ENCODE data around the gene MTCL1. TPM values are rescaled to one million over a fixed set of nuclear protein-coding genes. Genes with fewer than 3 reads are reported as not detected.

The MTCL1 gene
- total and polyA plus RNA-seq, 2 experiments from 2014 or later: 10.6 to 19.7 TPM

GRCh38 chr18:8821083-8821465 is 115.7 kb downstream of the MTCL1 start:
- Histone ChIP-seq H3K27me3 (no peaks in the 10 kb centered on the region), H3K4me3 (no peak overlapping the region), H2AFZ (no peak overlapping the region), H3K27ac (no peak overlapping the region), H3K4me1 (ENCODE audit: insufficient read depth) (peaks cover 9% of the 10 kb centered on the region), H4K20me1 (ENCODE audit: insufficient read depth, poor library complexity, severe bottlenecking) (no peaks in the 10 kb centered on the region), H3K9me3 (ENCODE audit: low read depth) (no peaks in the 10 kb centered on the region), H3K4me2 (no peak overlapping the region), H3K36me3 (replicated peaks; ENCODE audit: insufficient read depth, low read depth) (no peaks in the 10 kb centered on the region), H3K79me2 (no peaks in the 10 kb centered on the region), H3K9me2 (replicated peaks; ENCODE audit: insufficient read depth) (no peaks in the 10 kb centered on the region)
- no peak for TF ChIP-seq EZH2 (IDR thresholded peaks at IDR 0.05; ENCODE audit: borderline replicate concordance)
- TF ChIP-seq EZH2phosphoT487 (IDR thresholded peaks at IDR 0.05; ENCODE audit: low read depth, severe bottlenecking, unreplicated experiment): no peak
- TF ChIP-seq CTCF (IDR thresholded peaks at IDR 0.05; ENCODE audit: poor library complexity): no peak
- no peak for DNase-seq (ENCODE audit: low spot score)
- WGBS (ENCODE audit: low lambda C conversion rate, missing lambda C conversion rate): 76% methylated on average over 3 of the region's 3 CpGs

DNA sequence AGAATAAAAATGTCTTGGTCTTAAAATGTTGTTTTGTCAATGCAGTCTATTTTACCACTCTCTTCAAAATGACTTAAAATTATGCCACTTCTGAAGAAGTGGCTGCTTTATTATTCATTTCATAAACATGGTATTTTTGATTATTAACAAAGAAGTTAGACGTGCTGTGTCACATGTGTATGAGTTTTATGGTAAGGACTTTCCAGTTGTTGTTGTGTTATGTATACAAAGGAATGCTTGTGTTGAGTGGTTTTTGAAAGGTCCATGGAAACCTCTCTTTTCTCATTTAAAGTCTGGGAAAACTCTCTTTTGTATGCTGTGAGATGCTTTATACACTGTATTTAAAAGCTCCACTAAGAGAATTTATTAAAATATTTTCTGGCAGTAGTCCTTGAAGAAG is 116.2 kb downstream of the MTCL1 start:
- Histone ChIP-seq H4K20me1 (ENCODE audit: insufficient read depth, poor library complexity, severe bottlenecking) (no peaks in the 10 kb centered on the region), H3K9me2 (replicated peaks; ENCODE audit: insufficient read depth) (no peaks in the 10 kb centered on the region), H3K36me3 (replicated peaks; ENCODE audit: insufficient read depth, low read depth) (no peaks in the 10 kb centered on the region), H3K4me1 (ENCODE audit: insufficient read depth) (peaks cover 5% of the 10 kb centered on the region), H3K4me3 (no peak overlapping the region), H3K79me2 (no peaks in the 10 kb centered on the region), H3K4me2 (no peak overlapping the region), H3K27me3 (no peaks in the 10 kb centered on the region), H2AFZ (no peak overlapping the region), H3K9me3 (ENCODE audit: low read depth) (no peaks in the 10 kb centered on the region), H3K27ac (no peak overlapping the region)
- TF ChIP-seq CTCF (IDR thresholded peaks at IDR 0.05; ENCODE audit: poor library complexity) (no peak), EZH2phosphoT487 (IDR thresholded peaks at IDR 0.05; ENCODE audit: low read depth, severe bottlenecking, unreplicated experiment) (no peak), EZH2 (IDR thresholded peaks at IDR 0.05; ENCODE audit: borderline replicate concordance) (no peak)
- DNase-seq (ENCODE audit: low spot score): no peak
- 72% methylated on average over 1 of the region's 1 CpG for WGBS (ENCODE audit: low lambda C conversion rate, missing lambda C conversion rate)

GRCh38 chr18:8822643-8823042 is 117.3 kb downstream of the MTCL1 start:
- Histone ChIP-seq H4K20me1 (ENCODE audit: insufficient read depth, poor library complexity, severe bottlenecking) (no peaks in the 10 kb centered on the region), H3K27ac (no peak overlapping the region), H3K36me3 (replicated peaks; ENCODE audit: insufficient read depth, low read depth) (no peaks in the 10 kb centered on the region), H3K27me3 (no peaks in the 10 kb centered on the region), H3K4me2 (no peak overlapping the region), H3K4me1 (ENCODE audit: insufficient read depth) (no peaks in the 10 kb centered on the region), H3K4me3 (no peak overlapping the region), H3K9me3 (ENCODE audit: low read depth) (no peaks in the 10 kb centered on the region), H2AFZ (no peak overlapping the region), H3K9me2 (replicated peaks; ENCODE audit: insufficient read depth) (no peaks in the 10 kb centered on the region), H3K79me2 (no peaks in the 10 kb centered on the region)
- no peak for DNase-seq (ENCODE audit: low spot score)
- over 99% methylated on average over 10 of the region's 10 CpGs for WGBS (ENCODE audit: low lambda C conversion rate, missing lambda C conversion rate)
- TF ChIP-seq EZH2 (IDR thresholded peaks at IDR 0.05; ENCODE audit: borderline replicate concordance) (no peak), EZH2phosphoT487 (IDR thresholded peaks at IDR 0.05; ENCODE audit: low read depth, severe bottlenecking, unreplicated experiment) (no peak), CTCF (IDR thresholded peaks at IDR 0.05; ENCODE audit: poor library complexity) (no peak)

GRCh38 chr18:8823530-8823929 is 118.2 kb downstream of the MTCL1 start:
- Histone ChIP-seq H3K4me1 (ENCODE audit: insufficient read depth) (no peaks in the 10 kb centered on the region), H2AFZ (no peak overlapping the region), H3K9me2 (replicated peaks; ENCODE audit: insufficient read depth) (no peaks in the 10 kb centered on the region), H3K27ac (no peak overlapping the region), H3K36me3 (replicated peaks; ENCODE audit: insufficient read depth, low read depth) (no peaks in the 10 kb centered on the region), H3K4me2 (no peak overlapping the region), H3K4me3 (no peak overlapping the region), H3K27me3 (no peaks in the 10 kb centered on the region), H3K9me3 (ENCODE audit: low read depth) (no peaks in the 10 kb centered on the region), H3K79me2 (no peaks in the 10 kb centered on the region), H4K20me1 (ENCODE audit: insufficient read depth, poor library complexity, severe bottlenecking) (no peaks in the 10 kb centered on the region)
- WGBS (ENCODE audit: low lambda C conversion rate, missing lambda C conversion rate): 87% methylated on average over 6 of the region's 6 CpGs
- TF ChIP-seq CTCF (IDR thresholded peaks at IDR 0.05; ENCODE audit: poor library complexity) (no peak), EZH2phosphoT487 (IDR thresholded peaks at IDR 0.05; ENCODE audit: low read depth, severe bottlenecking, unreplicated experiment) (no peak), EZH2 (IDR thresholded peaks at IDR 0.05; ENCODE audit: borderline replicate concordance) (no peak)
- no peak for DNase-seq (ENCODE audit: low spot score)

Measured in hepatocyte (in vitro differentiated cells).